ENCODE data around the gene ABCG1. TPM values are rescaled to one million over a fixed set of nuclear protein-coding genes. Genes with fewer than 3 reads are reported as not detected.

ABCG1 gene
- total RNA-seq, 1 donor from 2014 or later = 74.9 TPM

- ATAC-seq (no peak), DNase-seq (peak; percentile 44)
- no peak for TF ChIP-seq CTCF (IDR thresholded peaks at IDR 0.05)
Measured at GRCh38 chr21:42228709-42229220, 9.8 kb downstream of the ABCG1 start.

GRCh38 chr21:42229676-42230075, 10.7 kb downstream of the ABCG1 start:
- Histone ChIP-seq H3K27ac (no peak overlapping the region), H3K36me3 (peaks cover 19% of the 10 kb centered on the region), H3K4me1 (peaks cover 73% of the 10 kb centered on the region), H3K9me3 (no peaks in the 10 kb centered on the region), H3K4me3 (no peak overlapping the region), H3K27me3 (ENCODE audit: low read depth) (no peaks in the 10 kb centered on the region)
- no peak for TF ChIP-seq CTCF (IDR thresholded peaks at IDR 0.05)
- DNase-seq (peak; percentile 19), ATAC-seq (no peak)
- intact Hi-C loops (cut with DNase I) = no loop called here

More at GRCh38 chr21:42228709-42229220, 9.8 kb downstream of the ABCG1 start:
- peaks cover 19% of the 10 kb centered on the region for H3K36me3 ChIP-seq
- H3K9me3 ChIP-seq = no peaks in the 10 kb centered on the region
- intact Hi-C loops (cut with DNase I) = no loop called here
- H3K27me3 ChIP-seq (ENCODE audit: low read depth) = no peaks in the 10 kb centered on the region
- H3K4me3 ChIP-seq = peak overlapping the region; percentile 18
- H3K27ac ChIP-seq = peak overlapping the region; percentile 58
- H3K4me1 ChIP-seq = peaks cover 70% of the 10 kb centered on the region

- no peak for TF ChIP-seq CTCF (IDR thresholded peaks at IDR 0.05)
- no peak overlapping the region for H3K4me3 ChIP-seq
- H3K9me3 ChIP-seq = no peaks in the 10 kb centered on the region
- H3K36me3 ChIP-seq = peaks cover 19% of the 10 kb centered on the region
- ATAC-seq (no peak), DNase-seq (no peak)
- intact Hi-C loops (cut with DNase I) = no loop called here
- no peaks in the 10 kb centered on the region for H3K27me3 ChIP-seq (ENCODE audit: low read depth)
- no peak overlapping the region for H3K27ac ChIP-seq
- peaks cover 77% of the 10 kb centered on the region for H3K4me1 ChIP-seq
Measured at GRCh38 chr21:42230178-42230577, 11.2 kb downstream of the ABCG1 start.

- no peaks in the 10 kb centered on the region for H3K27me3 ChIP-seq (ENCODE audit: low read depth)
- TF ChIP-seq CTCF (IDR thresholded peaks at IDR 0.05) = no peak
- peaks cover 17% of the 10 kb centered on the region for H3K36me3 ChIP-seq
- H3K4me3 ChIP-seq = no peak overlapping the region
- intact Hi-C loops (cut with DNase I) = no loop called here
- H3K4me1 ChIP-seq = peaks cover 82% of the 10 kb centered on the region
- no peak for ATAC-seq
- H3K9me3 ChIP-seq = no peaks in the 10 kb centered on the region
- no peak overlapping the region for H3K27ac ChIP-seq
- peak; percentile 17 for DNase-seq
Measured at GRCh38 chr21:42230636-42231035, 11.7 kb downstream of the ABCG1 start.

- Histone ChIP-seq H3K4me1 (peaks cover 93% of the 10 kb centered on the region), H3K27ac (peak overlapping the region; percentile 83), H3K27me3 (ENCODE audit: low read depth) (no peaks in the 10 kb centered on the region), H3K36me3 (peaks cover 6% of the 10 kb centered on the region), H3K9me3 (no peaks in the 10 kb centered on the region), H3K4me3 (no peak overlapping the region)
- no peak for TF ChIP-seq CTCF (IDR thresholded peaks at IDR 0.05)
- DNase-seq (peak; percentile 19), ATAC-seq (no peak)
- intact Hi-C loops (cut with DNase I) = no loop called here
Measured at GRCh38 chr21:42231756-42232155, 12.8 kb downstream of the ABCG1 start.
